Keratinocyte (primary cell): Measurements from ENCODE around the gene NLGN1. TPM values are rescaled to one million over a fixed set of nuclear protein-coding genes. Genes with fewer than 3 reads are reported as not detected.

Experiments used
- DNase-seq: peaks from one replicate; pipeline ENCODE4 v3.0.0-alpha.2; 2011; ENCODE audit warnings: low read depth, missing footprints, low spot score
- FAIRE-seq: peaks from 2 replicates; lab custom pipeline; 2011; peaks lifted over from hg19 to GRCh38; lab: Jason Lieb, UNC
- H2AFZ ChIP-seq: 2 replicates; pipeline ENCODE4 v1.6.0; 2012; ENCODE audit warnings: low read length, control low read depth, inconsistent platforms; ENCODE audit not compliant: control insufficient read depth
- H3K27ac ChIP-seq: 2 replicates; pipeline ENCODE4 v1.5.1; 2011; ENCODE audit warnings: low read length; ENCODE audit not compliant: control insufficient read depth, insufficient read depth
- H3K27me3 ChIP-seq: 3 replicates; pipeline ENCODE4 v1.6.0; 2011; ENCODE audit warnings: low read length; ENCODE audit not compliant: control insufficient read depth, insufficient read depth; ENCODE audit errors: extremely low read depth
- H3K36me3 ChIP-seq, 2 experiments: 2 replicates in 1 of 2; 3 replicates in 1 of 2; pipeline ENCODE4 v1.5.1; 2011; ENCODE audit warnings: low read length in 2 of 2, mild to moderate bottlenecking in 1 of 2; ENCODE audit not compliant: control insufficient read depth in 2 of 2, insufficient read depth in 2 of 2; ENCODE audit errors: extremely low read depth in 1 of 2
- H3K4me1 ChIP-seq: 3 replicates; pipeline ENCODE4 v1.5.1; 2011; ENCODE audit warnings: low read length; ENCODE audit not compliant: control insufficient read depth, insufficient read depth; ENCODE audit errors: extremely low read depth
- H3K4me2 ChIP-seq: 3 replicates; pipeline ENCODE4 v1.6.0; 2011; ENCODE audit warnings: low read depth, low read length; ENCODE audit not compliant: control insufficient read depth, insufficient read depth; ENCODE audit errors: extremely low read depth
- H3K4me3 ChIP-seq, 3 experiments: fragments of 200-600 bp in 1 of 3; sonication (generic) in 1 of 3; 2 replicates in 2 of 3; 3 replicates in 1 of 3; pipeline ENCODE4 v1.5.1; 2011 to 2016; ENCODE audit warnings: low read length in 3 of 3, mild to moderate bottlenecking in 3 of 3, control low read depth in 2 of 3, inconsistent platforms in 1 of 3, low read depth in 1 of 3, mixed read lengths in 1 of 3, mixed run types in 1 of 3, moderate library complexity in 1 of 3; ENCODE audit not compliant: control insufficient read depth in 2 of 3, insufficient read depth in 2 of 3; ENCODE audit errors: extremely low read depth in 1 of 3
- H3K79me2 ChIP-seq: 2 replicates; pipeline ENCODE4 v1.6.0; 2012; ENCODE audit warnings: low read length; ENCODE audit not compliant: control insufficient read depth, insufficient read depth
- H3K9ac ChIP-seq: 3 replicates; pipeline ENCODE4 v1.6.0; 2011; ENCODE audit warnings: low read length; ENCODE audit not compliant: control insufficient read depth, insufficient read depth; ENCODE audit errors: extremely low read depth
- H3K9me1 ChIP-seq: 3 replicates; pipeline ENCODE4 v1.6.0; 2011; ENCODE audit warnings: low read length; ENCODE audit not compliant: control insufficient read depth, insufficient read depth; ENCODE audit errors: extremely low read depth
- H3K9me3 ChIP-seq: 2 replicates; pipeline ENCODE4 v1.5.1; 2012; ENCODE audit warnings: low read depth, low read length; ENCODE audit not compliant: control insufficient read depth
- H4K20me1 ChIP-seq: 3 replicates; pipeline ENCODE4 v1.6.0; 2011; ENCODE audit warnings: low read length; ENCODE audit not compliant: control insufficient read depth, insufficient read depth; ENCODE audit errors: extremely low read depth
- CTCF ChIP-seq, 3 experiments: IDR thresholded peaks in 1 of 3; conservative IDR thresholded peaks in 1 of 3; optimal IDR thresholded peaks in 1 of 3; 2 replicates in 2 of 3; 3 replicates in 1 of 3; pipeline versions ENCODE3 to v1.5.1; 2011; ENCODE audit warnings: low read length in 3 of 3, mild to moderate bottlenecking in 3 of 3, moderate library complexity in 2 of 3, control low read depth in 1 of 3, inconsistent platforms in 1 of 3; ENCODE audit not compliant: insufficient read depth in 2 of 3; ENCODE audit errors: extremely low read depth in 1 of 3
- EZH2 ChIP-seq: IDR thresholded peaks from one replicate; pipeline ENCODE4 v1.6.1; 2012; ENCODE audit warnings: inconsistent platforms, mild to moderate bottlenecking, low read length, moderate library complexity
- dilution Hi-C: fragments of 300-500 bp; cut with MboI; formaldehyde crosslinking; loops from one replicate; pipeline ENCODE4 v1.7.0; 2020; ENCODE audit warnings: low sequenced_read_pairs; ENCODE audit not compliant: extremely low pct_ligation_motif_present
- polyA plus RNA-seq, 5 experiments: library from polyadenylated mRNA; depleted of rRNA in 3 of 5; stranded (reverse) in 3 of 5; stranded (forward) in 1 of 5; unstranded in 1 of 5; fragments of >200 nt; gene quantifications; 1 replicate in 1 of 5; 2 replicates in 3 of 5; 3 replicates in 1 of 5; pipeline versions ENCODE4 v1.2.1 to v1.2.3, GENCODE V29; 2011 to 2012; ENCODE audit warnings: missing spikeins in 2 of 5, low read depth in 1 of 5, low replicate concordance in 1 of 5

NLGN1 gene
- polyA plus RNA-seq, 1 donor (not counting 4 experiments of a cell fraction or from before 2014, with no cell fraction given), result not detected

- Histone ChIP-seq H2AFZ (no peak overlapping the region), H3K4me3 (no peak overlapping the region), H3K79me2 (no peaks in the 10 kb centered on the region), H3K9ac (no peak overlapping the region), H3K4me2 (no peak overlapping the region), H4K20me1 (no peaks in the 10 kb centered on the region), H3K36me3 (no peaks in the 10 kb centered on the region), H3K4me1 (no peaks in the 10 kb centered on the region), H3K9me3 (no peaks in the 10 kb centered on the region), H3K9me1 (no peaks in the 10 kb centered on the region), H3K27ac (no peak overlapping the region), H3K27me3 (no peaks in the 10 kb centered on the region)
- TF ChIP-seq CTCF (optimal IDR thresholded peaks at IDR 0.05 in 1 of 3, IDR thresholded peaks at IDR 0.05 in 1 of 3, conservative IDR thresholded peaks at IDR 0.05 in 1 of 3; ENCODE audit: extremely low read depth in 1 of 3, insufficient read depth in 2 of 3, low read length in 3 of 3) (no peak), EZH2 (no peak)
- FAIRE-seq, result no peak
- dilution Hi-C loops, result no loop called here
- no peak for DNase-seq
Measured at GRCh38 chr3:173660645-173661299, 263.2 kb downstream of the NLGN1 start.

- no peak overlapping the region for H2AFZ ChIP-seq
- no peaks in the 10 kb centered on the region for H3K4me1 ChIP-seq
- H3K4me3 ChIP-seq, result no peak overlapping the region
- H3K4me2 ChIP-seq, result no peak overlapping the region
- no peaks in the 10 kb centered on the region for H3K9me1 ChIP-seq
- H3K27ac ChIP-seq, result no peak overlapping the region
- no peaks in the 10 kb centered on the region for H3K27me3 ChIP-seq
- no peaks in the 10 kb centered on the region for H4K20me1 ChIP-seq
- no peak for FAIRE-seq
- H3K9ac ChIP-seq, result no peak overlapping the region
- TF ChIP-seq EZH2, result no peak
- TF ChIP-seq CTCF (optimal IDR thresholded peaks at IDR 0.05 in 1 of 3, IDR thresholded peaks at IDR 0.05 in 1 of 3, conservative IDR thresholded peaks at IDR 0.05 in 1 of 3; ENCODE audit: extremely low read depth in 1 of 3, insufficient read depth in 2 of 3, low read length in 3 of 3), result no peak
- dilution Hi-C loops, result no loop called here
- no peak for DNase-seq
- no peaks in the 10 kb centered on the region for H3K36me3 ChIP-seq
- no peaks in the 10 kb centered on the region for H3K9me3 ChIP-seq
- H3K79me2 ChIP-seq, result no peaks in the 10 kb centered on the region
Measured at GRCh38 chr3:173663696-173664111, 266.2 kb downstream of the NLGN1 start.
